Omental fat pad (tissue), 4 donors: ENCODE results near the gene RAB19. TPM values are rescaled to one million over a fixed set of nuclear protein-coding genes. Genes with fewer than 3 reads are reported as not detected.

ENCODE experiments used
- ATAC-seq: fragments of 150-250 bp; one replicate; pipeline ENCODE4 v1.9.1; 2016; ENCODE audit warnings: mild to moderate bottlenecking, moderate library complexity; ENCODE audit not compliant: low FRiP score
- DNase-seq: peaks from one replicate; pipeline ENCODE4 v3.0.0-alpha.2; 2019; ENCODE audit warnings: low spot score
- CTCF ChIP-seq, 3 donors: fragments of 450-650 bp; IDR thresholded peaks; one replicate each; pipeline ENCODE4 v1.5.1; 2016 to 2017; ENCODE audit warnings: antibody characterized with exemption in 3 of 3, mild to moderate bottlenecking in 3 of 3, moderate library complexity in 2 of 3
- small RNA-seq: library from RNA; depleted of rRNA; stranded (forward); fragments of <200 nt; gene quantifications from one replicate; pipeline ENCODE3, GENCODE V24; 2016
- total RNA-seq, 4 donors: library from RNA; depleted of rRNA; stranded (reverse); fragments of >200 nt; gene quantifications; one replicate each; pipeline ENCODE4 v1.1.0, GENCODE V29; 2016

RAB19 gene
- total RNA-seq, 4 donors from 2014 or later = 1.3 TPM; not detected in 3

DNA sequence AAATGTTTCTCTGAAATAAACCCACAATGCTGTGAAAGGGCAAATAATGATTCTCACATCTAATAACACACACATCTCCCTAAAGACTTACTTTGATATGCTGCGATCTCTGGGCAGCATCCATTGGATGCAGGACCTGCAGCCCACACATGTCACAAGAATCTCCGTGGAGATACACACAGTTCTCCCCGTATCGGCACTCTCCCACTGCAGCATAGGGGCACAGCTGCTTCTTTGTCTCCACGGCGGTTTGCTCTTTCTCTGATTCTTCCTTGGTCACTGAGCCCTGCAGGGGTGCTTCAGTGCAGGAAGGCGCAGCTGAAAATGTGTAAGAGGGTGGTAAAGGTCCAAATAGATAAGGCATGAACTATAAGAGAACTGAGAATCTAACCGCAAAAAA lies 55.1 kb downstream of the RAB19 start:
- no peak for TF ChIP-seq CTCF (IDR thresholded peaks at IDR 0.05)
- ATAC-seq (no peak), DNase-seq (no peak)

- no peak for ATAC-seq
- DNase-seq = no peak
- TF ChIP-seq CTCF (IDR thresholded peaks at IDR 0.05) = no peak
Observed at GRCh38 chr7:140463111-140463510, 59.3 kb downstream of the RAB19 start.

GRCh38 chr7:140475747-140476333 lies 72.0 kb downstream of the RAB19 start:
- no peak for TF ChIP-seq CTCF (IDR thresholded peaks at IDR 0.05)
- DNase-seq (no peak), ATAC-seq (no peak)

DNA sequence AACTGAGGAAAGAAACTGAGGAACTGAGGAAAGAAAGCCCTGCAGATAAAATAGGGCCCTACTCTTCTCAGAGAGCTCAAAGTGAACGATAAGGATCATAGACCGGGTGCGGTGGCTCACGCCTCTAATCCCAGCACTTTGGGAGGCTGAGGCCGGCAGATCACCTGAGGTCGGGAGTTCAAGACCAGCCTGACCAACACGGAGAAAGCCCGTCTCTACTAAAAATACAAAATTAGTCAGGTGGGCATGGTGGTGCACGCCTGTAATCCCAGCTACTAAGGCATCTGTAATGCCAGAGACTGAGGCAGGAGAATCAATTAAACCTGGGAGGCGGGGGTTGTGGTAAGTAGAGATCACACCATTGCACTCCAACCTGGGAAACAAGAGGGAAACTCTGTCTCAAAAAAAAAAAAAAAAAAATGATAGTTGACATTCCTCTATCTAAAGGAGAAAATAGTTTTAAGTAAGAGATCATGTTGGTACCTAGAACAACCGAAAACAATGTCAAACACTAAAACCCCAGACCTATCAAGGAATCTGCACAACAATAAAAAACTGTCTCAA lies 72.9 kb downstream of the RAB19 start:
- ATAC-seq = no peak
- TF ChIP-seq CTCF (IDR thresholded peaks at IDR 0.05) = no peak
- no peak for DNase-seq

Small RNAs within 50 kb of the gene (small RNA-seq; reads per million reads assigned to genes)
- gene RNA5SP247 (not detected), gene RNA5SP248 (194 reads per million, percentile 97 among the genes with 10 or more reads in this experiment)

Other genes starting within 250 kb of the RAB19 start
- gene KDM7A, start 227.1 kb upstream of the RAB19 start, total RNA-seq = 10 to 100 TPM; 16.8 to 33.7 (median 19.2) TPM
- 100 to 1,000 TPM in 1 of 4 donors, 10 to 100 TPM in 3; 64.6 to 109 (median 72.7) TPM for gene SLC37A3, start 5.5 kb upstream of the RAB19 start, total RNA-seq
- gene MKRN1, start 75.4 kb downstream of the RAB19 start, total RNA-seq = 10 to 100 TPM; 38.1 to 61.9 (median 52.6) TPM
- gene DENND2A, start 236.8 kb downstream of the RAB19 start, total RNA-seq = 10 to 100 TPM in 3 of 4 donors, 1 to 10 TPM in 1; 6.7 to 34.7 (median 15.7) TPM